K562 (cell line): ENCODE data around the gene SPEM2. TPM values are rescaled to one million over a fixed set of nuclear protein-coding genes. Genes with fewer than 3 reads are reported as not detected.

Experiments used
- ARID1B ChIP-seq: fragments of 450-650 bp; IDR thresholded peaks from 2 replicates; pipeline ENCODE4 v1.6.1; 2016; ENCODE audit warnings: antibody characterized with exemption, mild to moderate bottlenecking, inconsistent platforms
- CBX8 ChIP-seq: fragments of 200-600 bp; sonication (generic); IDR thresholded peaks from 2 replicates; pipeline ENCODE4 v1.6.1; 2012; ENCODE audit warnings: borderline replicate concordance, mixed run types, low read depth, mild to moderate bottlenecking, moderate library complexity, mixed read lengths, low read length, control low read depth, inconsistent platforms; ENCODE audit not compliant: poor library complexity, severe bottlenecking; ENCODE audit errors: extremely low read depth
- CTCF ChIP-seq, 3 experiments: IDR thresholded peaks in 2 of 3; conservative IDR thresholded peaks in 1 of 3; 2 replicates each; pipeline ENCODE4 v1.5.1; 2011 to 2012; ENCODE audit warnings: low read length in 3 of 3, mild to moderate bottlenecking in 3 of 3, control low read depth in 2 of 3, improper control_type of control experiment in 1 of 3, inconsistent platforms in 1 of 3, low read depth in 1 of 3, mixed read lengths in 1 of 3, moderate library complexity in 1 of 3; ENCODE audit not compliant: insufficient read depth in 2 of 3
- KDM2B ChIP-seq: fragments of 250-450 bp; sonication (Bioruptor Pico); IDR thresholded peaks from 2 replicates; pipeline ENCODE4 v1.8.0; 2021; ENCODE audit warnings: mild to moderate bottlenecking, moderate library complexity
- MLLT1 ChIP-seq, 2 experiments: fragments of 450-650 bp; IDR thresholded peaks; 2 replicates each; pipeline ENCODE4 v1.6.1; 2016
- NR2C2 ChIP-seq, 2 experiments: fragments of 200-800 bp in 1 of 2; sonication (Bioruptor generic) in 1 of 2; sonication (generic) in 1 of 2; formaldehyde crosslinking in 1 of 2; IDR thresholded peaks; 2 replicates each; pipeline versions ENCODE4 v1.6.1 to v1.8.0; 2016 to 2022; ENCODE audit warnings: mild to moderate bottlenecking in 1 of 2, missing compliant biosample characterization in 1 of 2, missing genetic modification characterization in 1 of 2, missing genetic modification reagents in 1 of 2
- PRDM10 ChIP-seq: fragments of 450-650 bp; IDR thresholded peaks from 2 replicates; pipeline ENCODE4 v1.6.1; 2018; ENCODE audit not compliant: partially characterized antibody
- ZNF407 ChIP-seq: fragments of 450-650 bp; IDR thresholded peaks from 2 replicates; pipeline ENCODE4 v1.6.1; 2016; ENCODE audit warnings: low read depth
- polyA plus RNA-seq, 8 experiments: library from polyadenylated mRNA; depleted of rRNA in 4 of 8; stranded (reverse) in 5 of 8; unstranded in 3 of 8; fragments of >200 nt; fragmentation: Nextera tagmentation in 2 of 8; fragmentation: Illumina TruSeq in 1 of 8; extraction: Ambion mirVana in 2 of 8; extraction: Trizol in 1 of 8; gene quantifications; 2 replicates each; pipeline versions ENCODE4 v1.2.1 to v1.2.3, GENCODE V29; 2011 to 2014; ENCODE audit warnings: inconsistent platforms in 1 of 8, missing spikeins in 1 of 8
- total RNA-seq, 7 experiments: library from RNA; depleted of rRNA in 6 of 7; stranded (reverse); fragments of >200 nt in 6 of 7; fragmentation: Illumina TruSeq in 2 of 7; extraction: Trizol in 2 of 7; gene quantifications; 2 replicates each; pipeline versions ENCODE4 v1.2.1 to v1.2.3, GENCODE V29; 2011 to 2021; ENCODE audit warnings: low replicate concordance in 1 of 7

The SPEM2 gene
- total and polyA plus RNA-seq, 9 of the 15 experiments (the other 6 are each of a cell fraction or from before 2014, with no cell fraction given) = not detected

- TF ChIP-seq MLLT1 (IDR thresholded peaks at IDR 0.05) = peak in 1 of 2 experiments; percentile 88; a peak in 2 of 4 replicates
- no peak for TF ChIP-seq CBX8
- TF ChIP-seq CTCF (IDR thresholded peaks at IDR 0.05 in 2 of 3, conservative IDR thresholded peaks at IDR 0.05 in 1 of 3; ENCODE audit: insufficient read depth in 2 of 3, low read depth in 1 of 3, low read length in 3 of 3) = peak in 2 of 3 experiments; percentile 10 to 16; a peak in 1 of 6 replicates
- TF ChIP-seq KDM2B (CRISPR knock-in tag) = no peak
- no peak for TF ChIP-seq NR2C2 (CRISPR knock-in tag; IDR thresholded peaks at IDR 0.05)
- TF ChIP-seq NR2C2 (tag; IDR thresholded peaks at IDR 0.05) = peak; percentile 78
- TF ChIP-seq ZNF407 = no peak
- TF ChIP-seq ARID1B = no peak
- peak; percentile 20 for TF ChIP-seq PRDM10
Observed at GRCh38 chr17:7444682-7445618, 19.5 kb downstream of the SPEM2 start, which contains the start of gene CHRNB1 (continued).
